HepG2 (cell line): ENCODE data around the gene COX7B. TPM values are rescaled to one million over a fixed set of nuclear protein-coding genes. Genes with fewer than 3 reads are reported as not detected.
A peak's percentile ranks its signal among the peaks of the same experiment; 100 is the strongest.

ENCODE experiments used
- ASH2L ChIP-seq: fragments of 300-600, 200-600 bp; sonication (generic); IDR thresholded peaks from 2 replicates; pipeline ENCODE4 v1.7.0; 2017; ENCODE audit warnings: low read depth, mild to moderate bottlenecking, moderate library complexity, mixed read lengths, low read length; ENCODE audit not compliant: insufficient read length
- CEBPZ ChIP-seq: IDR thresholded peaks from 2 replicates; pipeline ENCODE4 v1.6.1; 2012; ENCODE audit warnings: low read length, improper control_type of control experiment
- DBP ChIP-seq: sonication (generic); formaldehyde crosslinking; IDR thresholded peaks from 2 replicates; pipeline ENCODE4 v1.4.0; 2020; ENCODE audit warnings: missing genetic modification reagents; ENCODE audit errors: not compliant biosample characterization
- HNRNPLL ChIP-seq: fragments of 200-400 bp; formaldehyde crosslinking; IDR thresholded peaks from 2 replicates; pipeline ENCODE4 v1.6.1; 2017; ENCODE audit warnings: mild to moderate bottlenecking, low read depth, low read length; ENCODE audit not compliant: poor library complexity, severe bottlenecking
- NCOR1 ChIP-seq: fragments of 200-600 bp; sonication (generic); IDR thresholded peaks from 2 replicates; pipeline ENCODE4 v1.7.0; 2017; ENCODE audit warnings: antibody characterized with exemption, low read length, borderline replicate concordance
- NFIB ChIP-seq: sonication (generic); formaldehyde crosslinking; IDR thresholded peaks from 2 replicates; pipeline ENCODE4 v1.9.0; 2021; ENCODE audit warnings: missing genetic modification reagents, mild to moderate bottlenecking, borderline replicate concordance
- PAXIP1 ChIP-seq: sonication (generic); formaldehyde crosslinking; conservative IDR thresholded peaks from 2 replicates; pipeline ENCODE4 v1.4.0; 2020; ENCODE audit warnings: mild to moderate bottlenecking, missing genetic modification reagents, moderate library complexity
- PBX2 ChIP-seq: IDR thresholded peaks from 2 replicates; pipeline ENCODE4 v1.6.1; 2016; ENCODE audit warnings: control low read depth
- ZBTB3 ChIP-seq: sonication (generic); formaldehyde crosslinking; IDR thresholded peaks from 2 replicates; pipeline ENCODE4 v1.4.0; 2020; ENCODE audit warnings: low read depth, mild to moderate bottlenecking, moderate library complexity, missing genetic modification reagents, borderline replicate concordance
- ZNF558 ChIP-seq: sonication (generic); formaldehyde crosslinking; IDR thresholded peaks from 2 replicates; pipeline ENCODE4 v1.9.0; 2022; ENCODE audit warnings: mild to moderate bottlenecking, missing genetic modification reagents, borderline replicate concordance
- ZNF574 ChIP-seq: sonication (generic); formaldehyde crosslinking; IDR thresholded peaks from 2 replicates; pipeline ENCODE4 v1.4.0; 2020; ENCODE audit warnings: missing genetic modification reagents
- ZNF770 ChIP-seq: sonication (generic); formaldehyde crosslinking; IDR thresholded peaks from 2 replicates; pipeline ENCODE4 v1.5.0; 2020; ENCODE audit warnings: mild to moderate bottlenecking, missing genetic modification reagents
- ZNF792 ChIP-seq: IDR thresholded peaks from 2 replicates; pipeline ENCODE4 v1.6.1; 2016
- polyA plus RNA-seq, 8 experiments: library from polyadenylated mRNA; depleted of rRNA in 3 of 8; stranded (reverse) in 7 of 8; unstranded in 1 of 8; fragments of >200 nt; fragmentation: Illumina TruSeq in 4 of 8; extraction: Trizol in 4 of 8; gene quantifications; 2 replicates each; pipeline versions ENCODE4 v1.2.1 to v1.2.3, GENCODE V29; 2011 to 2016; ENCODE audit warnings: low read depth in 4 of 8, missing spikeins in 1 of 8, mixed read lengths in 1 of 8; ENCODE audit not compliant: insufficient read depth in 1 of 8
- total RNA-seq, 5 experiments: library from RNA; depleted of rRNA; stranded (reverse); fragments of >200 nt; fragmentation: Illumina TruSeq; extraction: Trizol; gene quantifications; 2 replicates each; pipeline ENCODE4 v1.2.3, GENCODE V29; 2016; ENCODE audit warnings: low read depth in 1 of 5

Gene COX7B
- total and polyA plus RNA-seq, 2 of the 13 experiments (the other 11 are each of a cell fraction or from before 2014, with no cell fraction given) = 375 to 635 TPM

- TF ChIP-seq DBP (no peak), PBX2 (CRISPR knock-in tag) (no peak), NFIB (CRISPR knock-in tag) (no peak), ZNF792 (no peak), ZNF558 (CRISPR knock-in tag) (no peak), ZNF770 (no peak), ZNF574 (CRISPR knock-in tag) (peak; percentile 90), ZBTB3 (CRISPR knock-in tag) (no peak), CEBPZ (no peak), NCOR1 (no peak), HNRNPLL (peak; percentile 79), ASH2L (peak; percentile 36), PAXIP1 (CRISPR knock-in tag) (no peak)
These were observed 11.0 kb downstream of the COX7B start, which contains the start of gene ATP7A (continued) for GRCh38 chrX:77910108-77910840.
